ENCODE results near the gene USP11.

The USP11 gene

DNA sequence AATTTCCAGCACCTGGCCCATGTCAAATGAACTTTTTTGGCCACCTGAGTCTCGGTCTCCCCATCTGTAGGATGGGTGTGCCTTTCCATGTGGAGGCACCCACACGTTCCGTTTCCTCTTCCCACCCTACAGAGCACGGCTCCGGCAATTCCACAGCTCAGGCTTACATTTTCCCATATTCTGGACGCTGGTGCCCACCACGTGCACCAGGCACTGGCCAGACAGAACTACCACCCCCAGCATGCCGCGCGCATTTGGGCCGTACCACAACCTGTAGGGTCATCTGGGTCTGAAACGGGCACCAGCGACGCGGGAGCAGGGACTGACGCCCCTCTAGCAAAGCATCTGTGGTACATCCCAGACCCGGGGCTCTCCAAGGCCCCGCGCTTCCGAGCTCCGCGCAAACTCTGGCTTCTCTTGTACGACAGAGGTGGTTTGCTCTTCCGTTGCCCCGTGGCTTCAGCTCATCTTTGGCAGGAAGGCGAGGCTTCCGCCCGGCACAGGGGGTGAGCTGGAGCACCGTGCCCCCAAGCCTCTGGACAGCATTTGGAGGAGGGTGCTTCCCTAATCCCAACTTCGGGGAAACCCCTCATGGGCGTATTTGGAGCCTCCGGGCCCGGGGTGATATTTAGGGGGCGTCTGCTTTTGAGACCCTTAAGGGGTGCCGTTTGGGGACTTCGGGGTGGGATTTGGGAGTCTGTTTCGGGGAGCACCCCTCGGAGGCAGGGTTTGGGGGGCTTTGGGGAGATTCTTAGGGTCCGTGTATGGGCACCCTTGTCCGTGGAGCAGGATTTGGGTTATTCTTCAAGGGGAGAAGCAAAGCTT is 42.2 kb upstream of the USP11 start (continued):
- TF ChIP-seq KLF7 (tag by site-specific recombination; IDR thresholded peaks at IDR 0.05; ENCODE audit: borderline replicate concordance) (0 out of 2 replicates have a peak, but pooled peaks have one; percentile 20), ZNF830 (tag by site-specific recombination; IDR thresholded peaks at IDR 0.05; ENCODE audit: low read depth) (no peak), GLI4 (tag by site-specific recombination; IDR thresholded peaks at IDR 0.05) (no peak), ZNF624 (tag by site-specific recombination; IDR thresholded peaks at IDR 0.05) (no peak), MYNN (tag by site-specific recombination; IDR thresholded peaks at IDR 0.05; ENCODE audit: borderline replicate concordance) (no peak), ZEB2 (tag by site-specific recombination; IDR thresholded peaks at IDR 0.05) (peak; percentile 66), ZNF416 (tag by site-specific recombination; IDR thresholded peaks at IDR 0.05) (no peak), ZBTB8A (tag by site-specific recombination; IDR thresholded peaks at IDR 0.05) (peak; percentile 77), YY2 (tag by site-specific recombination; IDR thresholded peaks at IDR 0.05) (no peak), ZNF596 (tag by site-specific recombination; IDR thresholded peaks at IDR 0.05) (no peak), REPIN1 (tag by site-specific recombination; IDR thresholded peaks at IDR 0.05; ENCODE audit: low read depth) (no peak), ZNF157 (tag by site-specific recombination; IDR thresholded peaks at IDR 0.05) (no peak), ZNF530 (tag by site-specific recombination; IDR thresholded peaks at IDR 0.05; ENCODE audit: low read depth) (no peak), ZNF76 (tag by site-specific recombination; IDR thresholded peaks at IDR 0.05; ENCODE audit: borderline replicate concordance, low read depth) (peak; percentile 84; the same call in 1 of the 2 replicates), ZNF10 (tag by site-specific recombination; IDR thresholded peaks at IDR 0.05) (no peak), ZBTB17 (tag by site-specific recombination; IDR thresholded peaks at IDR 0.05) (peak; percentile 86), ZNF670 (tag by site-specific recombination; IDR thresholded peaks at IDR 0.05; ENCODE audit: low read depth) (no peak), ZNF2 (tag by site-specific recombination; IDR thresholded peaks at IDR 0.05) (peak; percentile 60; the same call in 1 of the 2 replicates), SCRT1 (tag by site-specific recombination; IDR thresholded peaks at IDR 0.05; ENCODE audit: borderline replicate concordance) (no peak), ZNF544 (tag by site-specific recombination; IDR thresholded peaks at IDR 0.05) (no peak), ZNF394 (tag by site-specific recombination; IDR thresholded peaks at IDR 0.05; ENCODE audit: borderline replicate concordance) (peak; percentile 48; the same call in 1 of the 2 replicates), ZNF341 (tag by site-specific recombination; IDR thresholded peaks at IDR 0.05; ENCODE audit: low read depth) (peak; percentile 77), ZNF623 (tag by site-specific recombination; IDR thresholded peaks at IDR 0.05) (no peak), ZBTB20 (tag by site-specific recombination; IDR thresholded peaks at IDR 0.05) (peak; percentile 76)
- TF ChIP-seq, protein P1, sequence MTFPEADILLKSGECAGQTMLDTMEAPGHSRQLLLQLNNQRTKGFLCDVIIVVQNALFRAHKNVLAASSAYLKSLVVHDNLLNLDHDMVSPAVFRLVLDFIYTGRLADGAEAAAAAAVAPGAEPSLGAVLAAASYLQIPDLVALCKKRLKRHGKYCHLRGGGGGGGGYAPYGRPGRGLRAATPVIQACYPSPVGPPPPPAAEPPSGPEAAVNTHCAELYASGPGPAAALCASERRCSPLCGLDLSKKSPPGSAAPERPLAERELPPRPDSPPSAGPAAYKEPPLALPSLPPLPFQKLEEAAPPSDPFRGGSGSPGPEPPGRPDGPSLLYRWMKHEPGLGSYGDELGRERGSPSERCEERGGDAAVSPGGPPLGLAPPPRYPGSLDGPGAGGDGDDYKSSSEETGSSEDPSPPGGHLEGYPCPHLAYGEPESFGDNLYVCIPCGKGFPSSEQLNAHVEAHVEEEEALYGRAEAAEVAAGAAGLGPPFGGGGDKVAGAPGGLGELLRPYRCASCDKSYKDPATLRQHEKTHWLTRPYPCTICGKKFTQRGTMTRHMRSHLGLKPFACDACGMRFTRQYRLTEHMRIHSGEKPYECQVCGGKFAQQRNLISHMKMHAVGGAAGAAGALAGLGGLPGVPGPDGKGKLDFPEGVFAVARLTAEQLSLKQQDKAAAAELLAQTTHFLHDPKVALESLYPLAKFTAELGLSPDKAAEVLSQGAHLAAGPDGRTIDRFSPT (tag by site-specific recombination; IDR thresholded peaks at IDR 0.05) = peak; percentile 95
- TF ChIP-seq, protein P2, sequence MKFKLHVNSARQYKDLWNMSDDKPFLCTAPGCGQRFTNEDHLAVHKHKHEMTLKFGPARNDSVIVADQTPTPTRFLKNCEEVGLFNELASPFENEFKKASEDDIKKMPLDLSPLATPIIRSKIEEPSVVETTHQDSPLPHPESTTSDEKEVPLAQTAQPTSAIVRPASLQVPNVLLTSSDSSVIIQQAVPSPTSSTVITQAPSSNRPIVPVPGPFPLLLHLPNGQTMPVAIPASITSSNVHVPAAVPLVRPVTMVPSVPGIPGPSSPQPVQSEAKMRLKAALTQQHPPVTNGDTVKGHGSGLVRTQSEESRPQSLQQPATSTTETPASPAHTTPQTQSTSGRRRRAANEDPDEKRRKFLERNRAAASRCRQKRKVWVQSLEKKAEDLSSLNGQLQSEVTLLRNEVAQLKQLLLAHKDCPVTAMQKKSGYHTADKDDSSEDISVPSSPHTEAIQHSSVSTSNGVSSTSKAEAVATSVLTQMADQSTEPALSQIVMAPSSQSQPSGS (tag by site-specific recombination; IDR thresholded peaks at IDR 0.05; ENCODE audit: low read depth) = no peak
- TF ChIP-seq, protein P3, sequence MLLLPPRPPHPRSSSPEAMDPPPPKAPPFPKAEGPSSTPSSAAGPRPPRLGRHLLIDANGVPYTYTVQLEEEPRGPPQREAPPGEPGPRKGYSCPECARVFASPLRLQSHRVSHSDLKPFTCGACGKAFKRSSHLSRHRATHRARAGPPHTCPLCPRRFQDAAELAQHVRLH (tag by site-specific recombination; IDR thresholded peaks at IDR 0.05) = no peak
- TF ChIP-seq, protein P4, sequence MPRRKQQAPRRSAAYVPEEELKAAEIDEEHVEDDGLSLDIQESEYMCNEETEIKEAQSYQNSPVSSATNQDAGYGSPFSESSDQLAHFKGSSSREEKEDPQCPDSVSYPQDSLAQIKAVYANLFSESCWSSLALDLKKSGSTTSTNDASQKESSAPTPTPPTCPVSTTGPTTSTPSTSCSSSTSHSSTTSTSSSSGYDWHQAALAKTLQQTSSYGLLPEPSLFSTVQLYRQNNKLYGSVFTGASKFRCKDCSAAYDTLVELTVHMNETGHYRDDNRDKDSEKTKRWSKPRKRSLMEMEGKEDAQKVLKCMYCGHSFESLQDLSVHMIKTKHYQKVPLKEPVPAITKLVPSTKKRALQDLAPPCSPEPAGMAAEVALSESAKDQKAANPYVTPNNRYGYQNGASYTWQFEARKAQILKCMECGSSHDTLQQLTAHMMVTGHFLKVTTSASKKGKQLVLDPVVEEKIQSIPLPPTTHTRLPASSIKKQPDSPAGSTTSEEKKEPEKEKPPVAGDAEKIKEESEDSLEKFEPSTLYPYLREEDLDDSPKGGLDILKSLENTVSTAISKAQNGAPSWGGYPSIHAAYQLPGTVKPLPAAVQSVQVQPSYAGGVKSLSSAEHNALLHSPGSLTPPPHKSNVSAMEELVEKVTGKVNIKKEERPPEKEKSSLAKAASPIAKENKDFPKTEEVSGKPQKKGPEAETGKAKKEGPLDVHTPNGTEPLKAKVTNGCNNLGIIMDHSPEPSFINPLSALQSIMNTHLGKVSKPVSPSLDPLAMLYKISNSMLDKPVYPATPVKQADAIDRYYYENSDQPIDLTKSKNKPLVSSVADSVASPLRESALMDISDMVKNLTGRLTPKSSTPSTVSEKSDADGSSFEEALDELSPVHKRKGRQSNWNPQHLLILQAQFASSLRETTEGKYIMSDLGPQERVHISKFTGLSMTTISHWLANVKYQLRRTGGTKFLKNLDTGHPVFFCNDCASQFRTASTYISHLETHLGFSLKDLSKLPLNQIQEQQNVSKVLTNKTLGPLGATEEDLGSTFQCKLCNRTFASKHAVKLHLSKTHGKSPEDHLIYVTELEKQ (tag by site-specific recombination; IDR thresholded peaks at IDR 0.05; ENCODE audit: borderline replicate concordance) = no peak
- TF ChIP-seq, protein P5, sequence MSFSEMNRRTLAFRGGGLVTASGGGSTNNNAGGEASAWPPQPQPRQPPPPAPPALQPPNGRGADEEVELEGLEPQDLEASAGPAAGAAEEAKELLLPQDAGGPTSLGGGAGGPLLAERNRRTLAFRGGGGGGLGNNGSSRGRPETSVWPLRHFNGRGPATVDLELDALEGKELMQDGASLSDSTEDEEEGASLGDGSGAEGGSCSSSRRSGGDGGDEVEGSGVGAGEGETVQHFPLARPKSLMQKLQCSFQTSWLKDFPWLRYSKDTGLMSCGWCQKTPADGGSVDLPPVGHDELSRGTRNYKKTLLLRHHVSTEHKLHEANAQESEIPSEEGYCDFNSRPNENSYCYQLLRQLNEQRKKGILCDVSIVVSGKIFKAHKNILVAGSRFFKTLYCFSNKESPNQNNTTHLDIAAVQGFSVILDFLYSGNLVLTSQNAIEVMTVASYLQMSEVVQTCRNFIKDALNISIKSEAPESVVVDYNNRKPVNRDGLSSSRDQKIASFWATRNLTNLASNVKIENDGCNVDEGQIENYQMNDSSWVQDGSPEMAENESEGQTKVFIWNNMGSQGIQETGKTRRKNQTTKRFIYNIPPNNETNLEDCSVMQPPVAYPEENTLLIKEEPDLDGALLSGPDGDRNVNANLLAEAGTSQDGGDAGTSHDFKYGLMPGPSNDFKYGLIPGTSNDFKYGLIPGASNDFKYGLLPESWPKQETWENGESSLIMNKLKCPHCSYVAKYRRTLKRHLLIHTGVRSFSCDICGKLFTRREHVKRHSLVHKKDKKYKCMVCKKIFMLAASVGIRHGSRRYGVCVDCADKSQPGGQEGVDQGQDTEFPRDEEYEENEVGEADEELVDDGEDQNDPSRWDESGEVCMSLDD (tag by site-specific recombination; IDR thresholded peaks at IDR 0.05) = no peak; the same call in 1 of the 2 replicates
